PFSK-1 (cell line): Measurements from ENCODE around the gene SNRNP48.

Experiments used
- FOXP2 ChIP-seq: optimal IDR thresholded peaks from 2 replicates; pipeline ENCODE3; 2011; ENCODE audit warnings: borderline replicate concordance, control low read depth, inconsistent platforms; ENCODE audit not compliant: insufficient read depth; ENCODE audit errors: extremely low read length, extremely low read depth
- POLR2AphosphoS5 ChIP-seq: IDR thresholded peaks from 2 replicates; pipeline ENCODE4 v1.6.1; 2012; ENCODE audit warnings: low read depth, mild to moderate bottlenecking, control low read depth, low read length, moderate library complexity
- REST ChIP-seq, 2 experiments: IDR thresholded peaks; 2 replicates each; pipeline versions ENCODE4 v1.6.1 to v1.8.0; 2011 to 2012; ENCODE audit warnings: low read depth in 2 of 2, low read length in 2 of 2, control low read depth in 1 of 2, inconsistent platforms in 1 of 2, mild to moderate bottlenecking in 1 of 2, moderate library complexity in 1 of 2; ENCODE audit not compliant: insufficient read depth in 1 of 2
- SIN3A ChIP-seq: IDR thresholded peaks from 2 replicates; pipeline ENCODE4 v1.6.1; 2012; ENCODE audit warnings: mild to moderate bottlenecking, low read length, moderate library complexity, borderline replicate concordance; ENCODE audit not compliant: insufficient read depth
- TAF1 ChIP-seq: IDR thresholded peaks from 2 replicates; pipeline ENCODE4 v1.6.1; 2012; ENCODE audit warnings: low read length, control low read depth, borderline replicate concordance; ENCODE audit not compliant: insufficient read depth

Gene SNRNP48

GRCh38 chr6:7640016-7640415 is 50.0 kb downstream of the SNRNP48 start:
- TF ChIP-seq SIN3A: no peak
- no peak for TF ChIP-seq POLR2AphosphoS5
- no peak for TF ChIP-seq FOXP2
- TF ChIP-seq TAF1: no peak
- TF ChIP-seq REST (IDR thresholded peaks at IDR 0.05; ENCODE audit: insufficient read depth in 1 of 2, low read depth in 2 of 2, low read length in 2 of 2): no peak

- TF ChIP-seq REST (IDR thresholded peaks at IDR 0.05; ENCODE audit: insufficient read depth in 1 of 2, low read depth in 2 of 2, low read length in 2 of 2): no peak
- TF ChIP-seq POLR2AphosphoS5: no peak
- TF ChIP-seq FOXP2: no peak
- no peak for TF ChIP-seq TAF1
- TF ChIP-seq SIN3A: no peak
Observed at GRCh38 chr6:7640607-7641577, 50.9 kb downstream of the SNRNP48 start.

GRCh38 chr6:7642791-7643190 is 52.8 kb downstream of the SNRNP48 start:
- no peak for TF ChIP-seq REST (IDR thresholded peaks at IDR 0.05; ENCODE audit: insufficient read depth in 1 of 2, low read depth in 2 of 2, low read length in 2 of 2)
- TF ChIP-seq FOXP2: no peak
- TF ChIP-seq TAF1: no peak
- TF ChIP-seq POLR2AphosphoS5: no peak
- no peak for TF ChIP-seq SIN3A

- TF ChIP-seq FOXP2 (no peak), REST (IDR thresholded peaks at IDR 0.05; ENCODE audit: insufficient read depth in 1 of 2, low read depth in 2 of 2, low read length in 2 of 2) (no peak), SIN3A (no peak), TAF1 (no peak), POLR2AphosphoS5 (no peak)
Observed at GRCh38 chr6:7644417-7644816, 54.4 kb downstream of the SNRNP48 start.

GRCh38 chr6:7646394-7646793 is 56.4 kb downstream of the SNRNP48 start:
- no peak for TF ChIP-seq FOXP2
- TF ChIP-seq TAF1: no peak
- TF ChIP-seq REST (IDR thresholded peaks at IDR 0.05; ENCODE audit: insufficient read depth in 1 of 2, low read depth in 2 of 2, low read length in 2 of 2): no peak
- no peak for TF ChIP-seq SIN3A
- TF ChIP-seq POLR2AphosphoS5: no peak
